Hepatocyte (in vitro differentiated cells): ENCODE measurements around the gene FADS3.

Experiments used
- EZH2 ChIP-seq: fragments of 200-600 bp; sonication (generic); IDR thresholded peaks from 2 replicates; pipeline ENCODE4 v1.6.1; 2016; ENCODE audit warnings: antibody characterized with exemption, mild to moderate bottlenecking, borderline replicate concordance
- TF ChIP-seq, protein P1 (sequence below): fragments of 200-600 bp; sonication (generic); IDR thresholded peaks from 2 replicates; pipeline ENCODE4 v1.5.1; 2016; ENCODE audit warnings: antibody characterized with exemption, mild to moderate bottlenecking; ENCODE audit not compliant: poor library complexity

DNA sequence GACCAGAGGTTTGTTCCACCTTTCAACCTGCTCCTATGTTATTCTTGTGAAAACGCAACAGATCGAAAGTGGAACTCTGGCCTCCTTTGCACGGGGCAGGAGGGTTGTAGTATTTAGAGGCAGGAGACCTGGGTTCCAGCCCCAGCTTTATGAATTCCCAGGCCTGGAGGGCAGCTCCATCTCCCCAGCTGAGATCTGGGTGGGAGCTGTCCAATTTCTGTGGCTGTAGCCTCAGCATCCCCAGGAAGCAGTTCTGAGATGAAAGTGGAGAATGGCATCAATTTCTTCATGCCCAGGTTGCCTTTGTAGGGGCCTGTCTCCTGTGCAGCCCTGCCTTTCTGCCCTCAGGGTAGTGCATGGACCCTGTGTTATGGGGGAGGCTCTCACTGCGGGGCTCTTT is 59.1 kb downstream of the FADS3 start:
- no peak for TF ChIP-seq EZH2
- TF ChIP-seq, protein P1, sequence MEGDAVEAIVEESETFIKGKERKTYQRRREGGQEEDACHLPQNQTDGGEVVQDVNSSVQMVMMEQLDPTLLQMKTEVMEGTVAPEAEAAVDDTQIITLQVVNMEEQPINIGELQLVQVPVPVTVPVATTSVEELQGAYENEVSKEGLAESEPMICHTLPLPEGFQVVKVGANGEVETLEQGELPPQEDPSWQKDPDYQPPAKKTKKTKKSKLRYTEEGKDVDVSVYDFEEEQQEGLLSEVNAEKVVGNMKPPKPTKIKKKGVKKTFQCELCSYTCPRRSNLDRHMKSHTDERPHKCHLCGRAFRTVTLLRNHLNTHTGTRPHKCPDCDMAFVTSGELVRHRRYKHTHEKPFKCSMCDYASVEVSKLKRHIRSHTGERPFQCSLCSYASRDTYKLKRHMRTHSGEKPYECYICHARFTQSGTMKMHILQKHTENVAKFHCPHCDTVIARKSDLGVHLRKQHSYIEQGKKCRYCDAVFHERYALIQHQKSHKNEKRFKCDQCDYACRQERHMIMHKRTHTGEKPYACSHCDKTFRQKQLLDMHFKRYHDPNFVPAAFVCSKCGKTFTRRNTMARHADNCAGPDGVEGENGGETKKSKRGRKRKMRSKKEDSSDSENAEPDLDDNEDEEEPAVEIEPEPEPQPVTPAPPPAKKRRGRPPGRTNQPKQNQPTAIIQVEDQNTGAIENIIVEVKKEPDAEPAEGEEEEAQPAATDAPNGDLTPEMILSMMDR: no peak
